NCI-H187 (cell line): ENCODE measurements around the gene SIRPB2.
"Not testable (repeated sequence)": the region's sequence is repeated elsewhere in the genome, so short reads cannot be mapped to it uniquely, and the experiment has no call there.

ENCODE experiments used
- DNase-seq, 2 experiments: peaks; one replicate each; lab custom pipeline; 2025; lab: John Stamatoyannopoulos, UW

Gene SIRPB2

GRCh38 chr20:1499528-1500420, 8.6 kb upstream of the SIRPB2 start:
- no peak for DNase-seq

- DNase-seq: not testable (repeated sequence)
Observed at GRCh38 chr20:1497371-1497770, 6.2 kb upstream of the SIRPB2 start.

GRCh38 chr20:1496930-1497329, 5.7 kb upstream of the SIRPB2 start:
- DNase-seq: no peak

- DNase-seq: no peak
Observed at GRCh38 chr20:1494436-1494835, 3.2 kb upstream of the SIRPB2 start.

- no peak for DNase-seq
Observed at GRCh38 chr20:1493536-1493935, 2.3 kb upstream of the SIRPB2 start.

GRCh38 chr20:1491860-1492642, 831 bp upstream of the SIRPB2 start:
- DNase-seq: no peak

- DNase-seq: no peak
Observed at GRCh38 chr20:1490643-1491195, 501 bp downstream of the SIRPB2 start.

GRCh38 chr20:1489764-1490436, 1.3 kb downstream of the SIRPB2 start:
- no peak for DNase-seq

GRCh38 chr20:1489325-1489724, 1.9 kb downstream of the SIRPB2 start:
- DNase-seq: no peak

- no peak for DNase-seq
Observed at GRCh38 chr20:1486566-1486965, 4.7 kb downstream of the SIRPB2 start.

- no peak for DNase-seq
Observed at GRCh38 chr20:1484438-1485116, 6.6 kb downstream of the SIRPB2 start.

GRCh38 chr20:1479831-1480595, 11.2 kb downstream of the SIRPB2 start:
- DNase-seq: no peak

- DNase-seq: no peak
Observed at GRCh38 chr20:1478566-1478965, 12.7 kb downstream of the SIRPB2 start.

- no peak for DNase-seq
Observed at GRCh38 chr20:1477896-1478490, 13.2 kb downstream of the SIRPB2 start.

- DNase-seq: no peak
Observed at GRCh38 chr20:1474817-1475603, 16.2 kb downstream of the SIRPB2 start.

- no peak for DNase-seq
Observed at GRCh38 chr20:1474325-1474724, 16.9 kb downstream of the SIRPB2 start.

GRCh38 chr20:1473246-1474220, 17.7 kb downstream of the SIRPB2 start:
- DNase-seq: no peak

GRCh38 chr20:1472556-1473245, 18.5 kb downstream of the SIRPB2 start:
- no peak for DNase-seq
